ENCODE measurements around the gene ICA1.
"Not testable (repeated sequence)": the region's sequence is repeated elsewhere in the genome, so short reads cannot be mapped to it uniquely, and the experiment has no call there.

ICA1 gene

DNA sequence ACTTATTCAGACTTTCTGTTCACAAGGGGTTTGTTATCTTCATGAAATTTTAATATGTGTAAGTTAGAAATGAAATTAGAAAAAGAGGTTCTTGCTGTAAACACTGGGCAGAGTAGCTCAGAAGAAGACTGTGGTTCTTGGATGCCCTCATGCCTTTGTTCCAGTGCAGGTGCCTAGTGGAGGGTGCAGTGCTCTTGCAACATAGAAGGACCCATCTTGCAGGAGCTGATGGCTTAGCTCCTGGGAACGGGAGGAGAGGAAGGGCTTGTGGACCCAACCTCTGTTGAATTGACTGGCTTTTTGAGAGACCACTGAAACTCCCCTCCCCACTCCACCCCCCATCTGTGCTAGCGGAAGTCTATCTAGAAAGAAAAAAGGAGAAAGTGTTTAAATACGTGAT, 176.5 kb downstream of the ICA1 start:
- Mint-ChIP-seq H3K4me1 (ENCODE audit: low read depth in 2 of 2) (peaks cover 2 to 8% of the 10 kb centered on the region in 2 donors), H3K4me3 (no peak overlapping the region), H3K27ac (peak overlapping the region in 1 of 2 donors; percentile 42), H3K27me3 (no peaks in the 10 kb centered on the region), H3K9me3 (no peaks in the 10 kb centered on the region), H3K36me3 (ENCODE audit: insufficient read depth) (peaks cover 20% of the 10 kb centered on the region)
- ATAC-seq (replicated peaks) (no peak), DNase-seq (no peak)

DNA sequence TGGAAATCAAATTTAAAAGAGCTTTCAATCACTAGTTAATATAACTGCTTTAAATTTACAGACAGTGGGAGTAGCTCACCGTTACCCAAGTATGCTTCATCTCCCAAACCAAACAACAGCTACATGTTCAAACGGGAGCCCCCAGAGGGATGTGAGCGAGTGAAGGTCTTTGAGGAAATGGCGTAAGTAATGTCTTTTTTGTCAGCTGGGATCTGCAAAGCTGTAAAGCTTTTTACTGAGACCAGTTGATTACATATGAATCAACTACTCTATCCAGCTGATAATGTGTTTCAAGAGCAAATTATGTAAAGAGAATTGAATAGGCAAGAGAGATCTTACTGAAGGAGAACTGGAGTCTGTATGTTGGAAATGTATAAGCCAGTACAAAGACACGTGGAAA, 177.1 kb downstream of the ICA1 start:
- Mint-ChIP-seq H3K4me3 (no peak overlapping the region), H3K27ac (peak overlapping the region in 1 of 2 donors; percentile 42), H3K4me1 (ENCODE audit: low read depth in 2 of 2) (peaks cover 2 to 8% of the 10 kb centered on the region in 2 donors), H3K27me3 (no peaks in the 10 kb centered on the region), H3K9me3 (no peaks in the 10 kb centered on the region), H3K36me3 (ENCODE audit: insufficient read depth) (peaks cover 20% of the 10 kb centered on the region)
- DNase-seq (no peak), ATAC-seq (replicated peaks) (no peak)

DNA sequence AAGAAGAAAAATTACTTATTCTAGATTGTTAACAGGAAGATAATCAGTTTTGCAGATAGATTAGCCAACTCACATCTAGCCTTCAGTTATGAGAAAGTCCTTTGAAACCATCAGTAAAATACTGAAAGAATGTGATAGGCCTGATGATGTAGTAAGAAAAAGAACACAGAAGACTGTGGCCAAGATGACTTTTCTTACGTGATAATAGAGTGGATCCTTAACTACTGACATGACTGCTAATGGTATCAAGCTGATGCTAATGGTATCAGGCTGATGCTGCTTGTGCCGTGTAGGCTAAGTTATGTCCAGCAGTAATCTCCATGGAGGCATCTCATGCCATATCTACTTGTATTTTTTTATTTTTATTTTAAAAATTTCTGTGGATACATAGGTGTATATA, 179.2 kb downstream of the ICA1 start:
- DNase-seq (no peak), ATAC-seq (replicated peaks) (no peak)
- Mint-ChIP-seq H3K4me3 (no peak overlapping the region), H3K27ac (no peak overlapping the region), H3K27me3 (no peaks in the 10 kb centered on the region), H3K9me3 (no peaks in the 10 kb centered on the region), H3K4me1 (ENCODE audit: low read depth in 2 of 2) (peaks cover 2 to 8% of the 10 kb centered on the region in 2 donors), H3K36me3 (ENCODE audit: insufficient read depth) (peaks cover 16% of the 10 kb centered on the region)

DNA sequence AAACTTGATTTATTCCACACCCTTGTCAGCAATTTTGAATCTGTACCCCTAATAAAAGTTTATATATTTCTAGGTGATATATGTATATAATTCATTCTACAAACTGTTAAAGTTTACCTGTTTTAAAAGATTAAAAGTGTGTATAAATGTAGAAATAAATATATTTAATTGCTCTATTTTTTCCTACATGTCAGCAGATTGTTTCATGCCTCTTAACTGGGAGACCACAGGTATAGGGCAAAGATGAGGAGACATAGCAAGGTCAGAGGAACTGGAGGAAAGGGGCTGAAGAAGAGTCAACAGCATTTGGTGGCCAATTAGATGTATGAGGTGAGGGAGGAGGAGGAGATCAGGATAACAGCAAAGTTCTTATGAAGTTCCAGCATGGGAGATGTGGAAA, 183.5 kb downstream of the ICA1 start:
- ATAC-seq (replicated peaks) = no peak
- Mint-ChIP-seq H3K27me3 (no peaks in the 10 kb centered on the region), H3K9me3 (no peaks in the 10 kb centered on the region), H3K36me3 (ENCODE audit: insufficient read depth) (no peaks in the 10 kb centered on the region), H3K4me1 (ENCODE audit: low read depth in 2 of 2) (peaks cover 4 to 15% of the 10 kb centered on the region in 2 donors), H3K27ac (no peak overlapping the region), H3K4me3 (no peak overlapping the region)
- no peak for DNase-seq

DNA sequence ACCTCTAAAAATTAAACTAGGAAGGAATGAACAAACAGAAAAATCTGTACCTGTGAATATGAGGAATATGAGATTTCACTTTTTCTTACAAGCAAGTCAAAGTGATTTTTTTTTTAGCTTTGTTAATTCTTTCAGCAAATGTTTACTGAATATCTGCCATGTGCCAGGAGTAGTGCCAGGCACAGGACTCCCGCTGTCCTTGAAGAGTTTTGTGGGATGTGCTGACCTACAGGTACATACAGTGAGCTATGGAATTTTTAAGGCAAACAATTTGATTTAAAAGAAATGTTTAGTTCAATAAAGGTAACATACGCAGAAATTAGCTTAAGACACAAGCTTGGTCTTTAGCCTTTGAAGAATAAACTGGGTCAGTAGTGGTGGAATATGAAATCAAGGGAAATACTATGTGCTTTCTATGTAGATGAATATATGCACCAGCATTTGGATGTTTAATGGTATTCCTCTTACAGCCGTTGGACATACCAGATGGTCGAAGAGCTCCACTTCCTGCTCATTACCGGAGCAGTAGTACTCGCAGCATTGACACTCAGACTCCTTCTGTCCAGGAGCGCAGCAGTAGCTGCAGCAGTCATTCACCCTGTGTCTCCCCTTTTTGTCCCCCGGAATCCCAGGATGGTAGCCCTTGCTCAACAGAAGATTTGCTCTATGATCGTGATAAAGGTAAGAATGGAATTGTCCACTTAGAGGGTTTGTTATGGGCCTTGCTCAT, 191.4 kb downstream of the ICA1 start:
- Mint-ChIP-seq H3K4me1 (ENCODE audit: low read depth in 2 of 2) (peaks cover 33 to 68% of the 10 kb centered on the region in 2 donors), H3K27ac (peak overlapping the region in 1 of 2 donors; percentile 59)

DNA sequence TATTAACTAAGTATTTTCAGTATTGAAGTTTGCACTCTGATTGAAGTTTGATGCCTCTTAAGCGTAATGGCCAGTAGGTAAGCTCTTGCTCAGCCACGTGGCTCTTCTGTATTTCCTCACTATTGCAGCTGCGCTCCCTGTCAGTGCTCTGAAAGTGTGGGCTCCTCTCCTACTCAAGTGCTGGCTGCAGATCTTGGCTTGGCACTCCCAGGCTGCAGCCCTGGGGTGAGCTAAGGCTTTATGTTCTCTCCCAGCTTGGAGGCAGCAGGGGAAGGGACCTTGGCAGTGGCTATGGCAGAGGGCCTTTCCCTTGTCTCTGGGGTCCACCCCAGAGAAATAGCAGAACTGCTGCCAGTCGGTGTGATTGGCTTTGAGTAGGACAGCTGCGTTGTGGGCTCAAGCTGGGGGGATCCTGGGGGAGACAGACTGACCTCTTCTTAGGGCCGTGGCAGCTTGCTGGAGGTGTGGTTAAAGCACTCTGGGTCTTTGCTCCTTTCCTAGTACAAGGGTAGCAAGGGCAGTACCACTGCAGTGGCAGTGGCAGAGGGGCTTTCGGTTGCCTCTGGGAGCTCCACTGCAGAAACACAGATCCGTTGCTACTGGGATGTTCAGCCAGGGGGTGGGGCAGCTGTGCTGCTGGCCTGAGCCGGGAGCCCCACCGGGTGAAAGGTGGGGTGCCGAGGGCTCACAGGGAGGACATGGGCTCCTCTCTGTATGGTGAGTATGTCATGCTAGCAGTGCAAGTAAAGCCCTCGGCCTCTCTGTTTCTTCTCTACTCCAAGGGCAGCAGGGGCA, 192.9 kb downstream of the ICA1 start:
- DNase-seq (no peak), ATAC-seq (replicated peaks) (no peak)
- peaks cover 14% of the 10 kb centered on the region for H3K36me3 Mint-ChIP-seq (ENCODE audit: insufficient read depth)
- H3K27ac Mint-ChIP-seq = peak overlapping the region; percentile 15 to 55
- H3K9me3 Mint-ChIP-seq = no peaks in the 10 kb centered on the region
- no peak overlapping the region for H3K4me3 Mint-ChIP-seq
- H3K4me1 Mint-ChIP-seq (ENCODE audit: low read depth in 2 of 2) = peaks cover 40 to 76% of the 10 kb centered on the region in 2 donors
- no peaks in the 10 kb centered on the region for H3K27me3 Mint-ChIP-seq

More for the DNA sequence above, 191.4 kb downstream of the ICA1 start:
- Mint-ChIP-seq H3K4me3 (no peak overlapping the region), H3K36me3 (ENCODE audit: insufficient read depth) (peaks cover 11% of the 10 kb centered on the region), H3K27me3 (no peaks in the 10 kb centered on the region), H3K9me3 (no peaks in the 10 kb centered on the region)
- no peak for ATAC-seq (replicated peaks)
- DNase-seq = no peak

DNA sequence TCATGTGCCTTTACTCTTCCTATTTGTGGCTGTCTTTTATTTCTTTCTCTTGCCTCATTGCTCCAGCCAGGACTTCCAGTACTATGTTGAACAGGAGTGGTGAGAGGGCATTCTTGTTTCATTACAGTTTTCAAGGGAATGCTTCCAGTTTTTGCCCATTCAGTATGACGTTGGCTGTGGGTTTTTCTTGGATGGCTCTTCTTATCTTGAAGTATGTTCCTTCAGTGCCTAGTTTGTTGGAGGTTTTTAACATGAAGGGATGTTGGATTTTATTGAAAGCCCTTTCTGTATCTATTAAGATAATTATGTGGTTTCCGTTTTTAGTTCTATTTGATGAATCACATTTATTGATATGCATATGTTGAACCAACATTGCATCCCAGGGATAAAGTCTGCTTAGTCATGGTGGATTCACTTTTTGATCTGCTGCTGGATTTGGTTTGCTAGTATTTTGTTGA, 196.6 kb downstream of the ICA1 start:
- Mint-ChIP-seq H3K4me1 (ENCODE audit: low read depth in 2 of 2) (peaks cover 42 to 57% of the 10 kb centered on the region in 2 donors), H3K4me3 (no peak overlapping the region), H3K9me3 (no peaks in the 10 kb centered on the region), H3K27me3 (no peaks in the 10 kb centered on the region), H3K27ac (peak overlapping the region in 1 of 2 donors; percentile 4), H3K36me3 (ENCODE audit: insufficient read depth) (peaks cover 33% of the 10 kb centered on the region)
- DNase-seq = no peak
- ATAC-seq (replicated peaks) = no peak

DNA sequence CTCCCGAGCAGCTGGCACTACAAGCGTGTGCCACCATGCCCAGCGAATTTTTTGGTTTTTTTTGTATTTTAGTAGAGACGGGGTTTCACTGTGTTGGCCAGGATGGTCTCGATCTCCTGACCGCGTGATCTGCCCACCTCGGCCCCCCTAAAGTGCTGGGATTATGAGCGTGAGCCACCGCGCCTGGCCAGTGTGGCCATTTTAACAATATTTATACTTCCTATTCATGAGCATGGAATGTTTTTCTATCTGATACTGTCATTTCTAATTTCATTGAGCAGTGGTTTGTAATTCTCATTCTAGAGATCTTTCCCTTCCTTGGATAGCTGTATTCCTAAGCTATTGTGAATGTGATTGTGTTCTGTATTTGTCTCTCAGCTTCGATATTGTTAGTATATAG, 197.1 kb downstream of the ICA1 start:
- peaks cover 42 to 57% of the 10 kb centered on the region in 2 donors for H3K4me1 Mint-ChIP-seq (ENCODE audit: low read depth in 2 of 2)
- no peaks in the 10 kb centered on the region for H3K27me3 Mint-ChIP-seq
- DNase-seq (no peak), ATAC-seq (replicated peaks) (no peak)
- H3K4me3 Mint-ChIP-seq = no peak overlapping the region
- H3K9me3 Mint-ChIP-seq = no peaks in the 10 kb centered on the region
- H3K36me3 Mint-ChIP-seq (ENCODE audit: insufficient read depth) = peaks cover 34% of the 10 kb centered on the region
- no peak overlapping the region for H3K27ac Mint-ChIP-seq

DNA sequence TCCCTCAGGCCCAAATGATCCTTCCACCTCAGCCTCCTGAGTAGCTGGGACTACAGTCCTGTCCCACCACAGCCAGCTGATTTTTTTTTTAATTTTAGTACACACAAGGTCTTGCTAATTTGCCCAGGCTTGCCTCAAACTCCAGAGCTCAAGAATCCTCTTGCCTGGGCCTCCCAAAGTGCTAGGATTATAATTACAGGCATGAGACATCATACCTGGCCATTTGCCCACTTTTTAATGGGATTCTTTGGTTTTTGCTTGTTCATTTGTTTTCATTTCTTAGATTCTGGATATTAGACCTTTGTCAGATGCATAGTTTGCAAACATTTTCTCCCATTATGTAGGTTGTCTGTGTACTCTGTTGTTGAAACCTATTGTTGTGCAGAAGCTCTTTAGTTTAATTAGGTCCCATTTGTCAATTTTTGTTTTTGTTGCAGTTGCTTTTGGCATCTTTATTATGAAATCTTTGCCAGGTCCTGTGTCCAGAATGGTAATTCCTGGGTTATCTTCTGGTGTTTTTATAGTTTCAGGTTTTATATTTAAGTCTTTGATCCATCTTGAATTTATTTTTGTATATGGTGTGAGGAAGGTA, 198.2 kb downstream of the ICA1 start:
- no peak for ATAC-seq (replicated peaks)
- Mint-ChIP-seq H3K4me1 (ENCODE audit: low read depth in 2 of 2) (peaks cover 37 to 48% of the 10 kb centered on the region in 2 donors), H3K4me3 (peak overlapping the region; percentile 18 to 29), H3K9me3 (no peaks in the 10 kb centered on the region), H3K36me3 (ENCODE audit: insufficient read depth) (peaks cover 28% of the 10 kb centered on the region), H3K27me3 (no peaks in the 10 kb centered on the region), H3K27ac (peak overlapping the region in 1 of 2 donors; percentile 79)
- no peak for DNase-seq

DNA sequence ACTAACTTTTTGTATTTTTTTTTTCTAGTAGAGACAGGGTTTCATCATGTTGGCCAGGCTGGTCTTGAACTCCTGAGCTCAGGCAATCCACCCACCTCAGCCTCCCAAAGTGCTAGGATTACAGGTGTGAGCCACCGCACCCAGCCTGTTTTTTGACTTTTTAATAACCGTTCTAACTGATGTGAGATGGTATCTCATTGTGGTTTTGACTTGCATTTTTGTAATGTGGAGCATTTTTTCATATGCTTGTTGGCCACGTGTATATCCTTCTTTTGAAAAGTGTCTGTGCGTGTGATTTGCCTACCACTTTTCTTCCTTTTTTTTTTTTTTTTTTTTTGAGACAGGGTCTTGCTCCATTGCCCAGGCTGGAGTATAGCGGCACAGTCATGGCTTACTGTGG, 198.7 kb downstream of the ICA1 start:
- Mint-ChIP-seq H3K4me3 (peak overlapping the region in 1 of 2 donors; percentile 29), H3K27ac (peak overlapping the region in 1 of 2 donors; percentile 79), H3K36me3 (ENCODE audit: insufficient read depth) (peaks cover 28% of the 10 kb centered on the region), H3K4me1 (ENCODE audit: low read depth in 2 of 2) (peaks cover 32 to 43% of the 10 kb centered on the region in 2 donors)
- not testable (repeated sequence) for H3K27me3 Mint-ChIP-seq; ATAC-seq (replicated peaks); H3K9me3 Mint-ChIP-seq; DNase-seq

All from effector memory CD8-positive, alpha-beta T cell (primary cell).